A549 (cell line): ENCODE measurements around the gene PHC2.

Source experiments
- BHLHE40 ChIP-seq: IDR thresholded peaks from 2 replicates; pipeline ENCODE4 v1.6.1; 2012; ENCODE audit warnings: low read depth, low read length, inconsistent platforms
- CTCF ChIP-seq: fragments of >200 bp; sonication (Bioruptor Twin); formaldehyde crosslinking; IDR thresholded peaks from 3 replicates; pipeline ENCODE4 v1.5.1; 2016
- EHF ChIP-seq: fragments of 250-450 bp; sonication (Bioruptor Pico); IDR thresholded peaks from 2 replicates; pipeline ENCODE4 v1.5.0; 2020; ENCODE audit warnings: mild to moderate bottlenecking
- HDAC2 ChIP-seq: fragments of 200-600 bp; sonication (generic); IDR thresholded peaks from 2 replicates; pipeline ENCODE4 v1.6.1; 2016
- JUNB ChIP-seq: fragments of >200 bp; sonication (Bioruptor Twin); formaldehyde crosslinking; IDR thresholded peaks from 2 replicates; pipeline ENCODE4 v1.6.1; 2016
- NFE2L2 ChIP-seq: fragments of 150-350 bp; conservative IDR thresholded peaks from 2 replicates; pipeline ENCODE4 v1.6.1; 2014; ENCODE audit warnings: low read length
- NR3C1 ChIP-seq: fragments of >200 bp; sonication (Bioruptor Twin); formaldehyde crosslinking; IDR thresholded peaks from 3 replicates; pipeline ENCODE4 v1.6.1; 2017
- POLR2A ChIP-seq: IDR thresholded peaks from 2 replicates; pipeline ENCODE4 v1.6.1; 2012; ENCODE audit warnings: mild to moderate bottlenecking, low read length
- RAD21 ChIP-seq, 2 experiments: fragments of >200 bp in 1 of 2; sonication (Bioruptor Twin) in 1 of 2; formaldehyde crosslinking in 1 of 2; IDR thresholded peaks in 1 of 2; conservative IDR thresholded peaks in 1 of 2; 2 replicates in 1 of 2; 3 replicates in 1 of 2; pipeline ENCODE4 v1.6.1; 2012 to 2018; ENCODE audit warnings: inconsistent platforms in 1 of 2
- TP53 ChIP-seq: fragments of 250-450 bp; sonication (Bioruptor Pico); IDR thresholded peaks from 2 replicates; pipeline ENCODE4 v1.5.0; 2021; ENCODE audit warnings: mild to moderate bottlenecking, moderate library complexity

GRCh38 chr1:33292726-33293340, 138.1 kb downstream of the PHC2 start:
- TF ChIP-seq JUNB (no peak), BHLHE40 (no peak), EHF (CRISPR knock-in tag) (no peak), TP53 (CRISPR knock-in tag) (no peak), NFE2L2 (no peak), NR3C1 (no peak), HDAC2 (no peak), RAD21 (conservative IDR thresholded peaks at IDR 0.05 in 1 of 2, IDR thresholded peaks at IDR 0.05 in 1 of 2) (no peak), CTCF (no peak), POLR2A (no peak)
